Endothelial cell (in vitro differentiated cells): Measurements from ENCODE around the gene PSMD8. TPM values are rescaled to one million over a fixed set of nuclear protein-coding genes. Genes with fewer than 3 reads are reported as not detected.

Source experiments
- DNase-seq: peaks from one replicate; pipeline ENCODE4 v3.0.0; 2021; ENCODE audit warnings: low spot score
- H3K27ac Mint-ChIP-seq: one replicate; pipeline ENCODE4 v1.8.0; 2021; ENCODE audit warnings: mixed read lengths, inconsistent platforms; ENCODE audit not compliant: unreplicated experiment
- H3K27me3 Mint-ChIP-seq: one replicate; pipeline ENCODE4 v1.8.0; 2021; ENCODE audit warnings: mild to moderate bottlenecking, moderate library complexity, mixed read lengths, inconsistent platforms; ENCODE audit not compliant: unreplicated experiment
- H3K36me3 Mint-ChIP-seq: one replicate; pipeline ENCODE4 v1.8.0; 2021; ENCODE audit warnings: mild to moderate bottlenecking, low read depth, mixed read lengths, inconsistent platforms; ENCODE audit not compliant: unreplicated experiment
- H3K4me1 Mint-ChIP-seq: one replicate; pipeline ENCODE4 v1.8.0; 2021; ENCODE audit warnings: mild to moderate bottlenecking, mixed read lengths, inconsistent platforms; ENCODE audit not compliant: unreplicated experiment
- H3K4me3 Mint-ChIP-seq: one replicate; pipeline ENCODE4 v1.8.0; 2021; ENCODE audit warnings: mild to moderate bottlenecking, mixed read lengths, inconsistent platforms; ENCODE audit not compliant: unreplicated experiment
- H3K9me3 Mint-ChIP-seq: one replicate; pipeline ENCODE4 v1.8.0; 2021; ENCODE audit warnings: mixed read lengths, inconsistent platforms; ENCODE audit not compliant: unreplicated experiment
- CTCF ChIP-seq: fragments of 200-600 bp; sonication (generic); IDR thresholded peaks from one replicate; pipeline ENCODE4 v1.5.0; 2021; ENCODE audit warnings: antibody characterized with exemption; ENCODE audit not compliant: unreplicated experiment
- total RNA-seq: library from RNA; stranded (reverse); fragmentation: NEBNext Ultra II Directional; extraction: Animal tissue kit (Norgen Biotek cat#: 25700); gene quantifications from one replicate; pipeline ENCODE4 v1.2.1, GENCODE V29; 2021; ENCODE audit not compliant: unreplicated experiment

The PSMD8 gene
- total RNA-seq, 1 donor from 2014 or later: 137 TPM

GRCh38 chr19:38371081-38371480 is 3.3 kb upstream of the PSMD8 start:
- no peak for TF ChIP-seq CTCF
- no peaks in the 10 kb centered on the region for H3K36me3 Mint-ChIP-seq
- peaks cover 15% of the 10 kb centered on the region for H3K4me1 Mint-ChIP-seq
- no peak overlapping the region for H3K27ac Mint-ChIP-seq
- H3K4me3 Mint-ChIP-seq: no peak overlapping the region
- H3K27me3 Mint-ChIP-seq: peaks cover 5% of the 10 kb centered on the region
- no peaks in the 10 kb centered on the region for H3K9me3 Mint-ChIP-seq
- no peak for DNase-seq

GRCh38 chr19:38373907-38374331 is 452 bp upstream of the PSMD8 start:
- peak overlapping the region; percentile 85 for H3K27ac Mint-ChIP-seq

DNA sequence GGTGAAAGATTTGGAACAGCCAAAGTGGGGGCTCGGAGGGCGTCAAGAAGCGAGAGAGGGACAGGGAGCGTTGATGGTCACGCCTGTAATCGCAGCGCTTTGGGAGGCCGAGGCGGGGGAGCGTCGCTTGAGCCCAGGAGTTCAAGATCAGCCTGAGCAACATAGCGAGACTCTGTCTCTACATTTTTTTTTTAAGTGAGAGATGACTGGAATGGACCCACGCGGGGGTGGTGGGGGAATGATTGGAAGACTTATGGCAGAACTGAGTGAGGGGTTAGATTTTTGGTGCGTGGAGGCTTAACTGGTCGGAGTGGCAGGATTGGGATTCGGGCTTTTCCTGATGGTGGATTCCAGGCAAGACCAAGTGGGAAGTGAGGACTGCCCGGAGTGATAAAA is 725 bp downstream of the PSMD8 start:
- H3K36me3 Mint-ChIP-seq: peaks cover 5% of the 10 kb centered on the region
- H3K4me1 Mint-ChIP-seq: peaks cover 22% of the 10 kb centered on the region
- no peak for TF ChIP-seq CTCF
- H3K9me3 Mint-ChIP-seq: no peaks in the 10 kb centered on the region
- peaks cover 4% of the 10 kb centered on the region for H3K27me3 Mint-ChIP-seq
- peak overlapping the region; percentile 99 for H3K4me3 Mint-ChIP-seq
- DNase-seq: no peak
- H3K27ac Mint-ChIP-seq: peak overlapping the region; percentile 95

More at GRCh38 chr19:38373907-38374331, 452 bp upstream of the PSMD8 start:
- no peaks in the 10 kb centered on the region for H3K9me3 Mint-ChIP-seq
- peak overlapping the region; percentile 91 for H3K4me3 Mint-ChIP-seq
- peaks cover 5% of the 10 kb centered on the region for H3K27me3 Mint-ChIP-seq
- DNase-seq: no peak
- peaks cover 22% of the 10 kb centered on the region for H3K4me1 Mint-ChIP-seq
- H3K36me3 Mint-ChIP-seq: no peaks in the 10 kb centered on the region
- no peak for TF ChIP-seq CTCF

GRCh38 chr19:38375748-38376147 is 1.4 kb downstream of the PSMD8 start:
- peaks cover 8% of the 10 kb centered on the region for H3K36me3 Mint-ChIP-seq
- H3K9me3 Mint-ChIP-seq: no peaks in the 10 kb centered on the region
- H3K27me3 Mint-ChIP-seq: peaks cover 4% of the 10 kb centered on the region
- H3K4me1 Mint-ChIP-seq: peaks cover 22% of the 10 kb centered on the region
- peak overlapping the region; percentile 99 for H3K4me3 Mint-ChIP-seq
- no peak for TF ChIP-seq CTCF
- DNase-seq: no peak
- H3K27ac Mint-ChIP-seq: peak overlapping the region; percentile 95

DNA sequence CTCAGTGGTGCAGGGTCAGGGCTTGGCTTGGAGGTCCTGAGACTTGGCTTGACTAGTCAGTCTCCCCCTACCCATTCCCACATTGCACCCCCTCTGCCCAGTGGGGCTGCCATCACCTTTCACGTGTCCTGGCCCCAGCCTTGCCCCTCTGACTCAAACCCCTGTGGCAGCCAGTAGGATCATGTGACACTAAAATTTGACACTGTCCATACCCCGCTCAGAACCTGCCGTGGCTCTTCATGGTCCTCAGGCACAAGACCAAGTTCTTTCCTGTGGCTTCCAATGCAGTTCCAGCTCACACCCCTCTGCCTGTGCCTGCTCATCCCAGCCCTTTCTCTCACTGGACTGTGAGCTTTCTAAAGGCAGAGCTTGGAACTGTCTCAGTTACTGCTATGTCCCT is 2.2 kb downstream of the PSMD8 start:
- H3K36me3 Mint-ChIP-seq: peaks cover 14% of the 10 kb centered on the region
- H3K4me3 Mint-ChIP-seq: peak overlapping the region; percentile 39
- H3K9me3 Mint-ChIP-seq: no peaks in the 10 kb centered on the region
- H3K27me3 Mint-ChIP-seq: peaks cover 5% of the 10 kb centered on the region
- no peak for TF ChIP-seq CTCF
- peaks cover 22% of the 10 kb centered on the region for H3K4me1 Mint-ChIP-seq
- no peak overlapping the region for H3K27ac Mint-ChIP-seq
- no peak for DNase-seq
